GM12878 (cell line): ENCODE measurements around the gene TNRC18. TPM values are rescaled to one million over a fixed set of nuclear protein-coding genes. Genes with fewer than 3 reads are reported as not detected.

Source experiments
- ELK1 ChIP-seq: IDR thresholded peaks from 2 replicates; pipeline ENCODE4 v1.6.1; 2012; ENCODE audit warnings: low read depth, low read length, improper control_type of control experiment
- EP300 ChIP-seq, 2 experiments: fragments of 150-350 bp in 1 of 2; IDR thresholded peaks; 2 replicates each; pipeline ENCODE4 v1.6.1; 2011 to 2012; ENCODE audit warnings: low read depth in 2 of 2, low read length in 2 of 2, borderline replicate concordance in 1 of 2, improper control_type of control experiment in 1 of 2, inconsistent platforms in 1 of 2; ENCODE audit not compliant: control insufficient read depth in 1 of 2
- FOXM1 ChIP-seq: IDR thresholded peaks from 2 replicates; pipeline ENCODE4 v1.6.1; 2012; ENCODE audit warnings: low read depth, mild to moderate bottlenecking, inconsistent platforms, low read length, moderate library complexity
- GABPA ChIP-seq: IDR thresholded peaks from 2 replicates; pipeline ENCODE4 v1.6.1; 2014; ENCODE audit warnings: antibody characterized with exemption, low read depth, mild to moderate bottlenecking, inconsistent platforms
- KAT2A ChIP-seq: conservative IDR thresholded peaks from 2 replicates; pipeline ENCODE4 v1.6.1; 2011; ENCODE audit warnings: low read depth, low read length; ENCODE audit not compliant: control insufficient read depth
- MTA2 ChIP-seq: fragments of 450-650 bp; IDR thresholded peaks from 2 replicates; pipeline ENCODE4 v1.6.1; 2016; ENCODE audit warnings: low read depth, mild to moderate bottlenecking, moderate library complexity
- NFIC ChIP-seq: IDR thresholded peaks from 2 replicates; pipeline ENCODE4 v1.6.1; 2012; ENCODE audit warnings: low read depth, mild to moderate bottlenecking, inconsistent platforms, low read length, moderate library complexity
- POLR2AphosphoS5 ChIP-seq: IDR thresholded peaks from 2 replicates; pipeline ENCODE4 v1.6.1; 2011; ENCODE audit warnings: mild to moderate bottlenecking, low read length, inconsistent platforms
- RB1 ChIP-seq: fragments of 450-650 bp; formaldehyde crosslinking; IDR thresholded peaks from 2 replicates; pipeline ENCODE4 v1.6.1; 2017; ENCODE audit warnings: mild to moderate bottlenecking, borderline replicate concordance
- SIX5 ChIP-seq: IDR thresholded peaks from 2 replicates; pipeline ENCODE4 v1.6.1; 2011; ENCODE audit warnings: mild to moderate bottlenecking, low read depth, low read length, moderate library complexity; ENCODE audit not compliant: severe bottlenecking
- ZBED1 ChIP-seq: IDR thresholded peaks from 2 replicates; pipeline ENCODE4 v1.6.1; 2016; ENCODE audit warnings: borderline replicate concordance
- polyA plus RNA-seq, 11 experiments: library from polyadenylated mRNA; depleted of rRNA in 4 of 11; unstranded in 6 of 11; stranded (reverse) in 5 of 11; fragments of >200 nt; fragmentation: Nextera tagmentation in 4 of 11; fragmentation: Illumina TruSeq in 1 of 11; extraction: Ambion mirVana in 4 of 11; extraction: Trizol in 1 of 11; gene quantifications; 1 replicate in 1 of 11; 2 replicates in 10 of 11; pipeline versions ENCODE4 v1.2.1 to v1.2.3, GENCODE V29; 2011 to 2016; ENCODE audit warnings: inconsistent platforms in 2 of 11, missing spikeins in 2 of 11, low read depth in 1 of 11
- total RNA-seq, 4 experiments: library from RNA; depleted of rRNA in 3 of 4; stranded (reverse); fragments of >200 nt in 3 of 4; fragmentation: Illumina TruSeq in 1 of 4; extraction: Trizol in 1 of 4; gene quantifications; 2 replicates each; pipeline versions ENCODE4 v1.2.1 to v1.2.3, GENCODE V29; 2013 to 2021

Gene TNRC18
- total and polyA plus RNA-seq, 10 of the 15 experiments (the other 5 are each of a cell fraction or from before 2014, with no cell fraction given), result 0.02 to 31.7 (median 5.4) TPM

GRCh38 chr7:5396999-5397663 lies 26.5 kb downstream of the TNRC18 start (continued):
- TF ChIP-seq POLR2AphosphoS5 (peak; percentile 70), RB1 (peak; percentile 68; the same call in 1 of the 2 replicates), KAT2A (no peak), GABPA (peak; percentile 72), MTA2 (peak; percentile 57; the same call in 1 of the 2 replicates), ZBED1 (no peak), FOXM1 (no peak), SIX5 (no peak), EP300 (IDR thresholded peaks at IDR 0.05; ENCODE audit: borderline replicate concordance in 1 of 2, control insufficient read depth in 1 of 2, low read depth in 2 of 2, low read length in 2 of 2) (peak in 1 of 2 experiments; percentile 46; a peak in 2 of 4 replicates), NFIC (no peak), ELK1 (peak; percentile 44; the same call in 1 of the 2 replicates)
- TF ChIP-seq, all 136 proteins: peak for 46
